Cardiac septum (tissue), 1 donor: Measurements from ENCODE around the gene FCGR3B. TPM values are rescaled to one million over a fixed set of nuclear protein-coding genes. Genes with fewer than 3 reads are reported as not detected.
"Not testable (repeated sequence)": the region's sequence is repeated elsewhere in the genome, so short reads cannot be mapped to it uniquely, and the experiment has no call there.

ENCODE experiments used
- DNase-seq: peaks from one replicate; pipeline ENCODE4 v3.0.0-alpha.2; 2020; ENCODE audit warnings: low spot score
- intact Hi-C: fragments of 100-400 bp; cut with DNase I; formaldehyde crosslinking; loops from one replicate; pipeline ENCODE4 v1.14.0; 2022
- long read RNA-seq: library from polyadenylated mRNA; unstranded; transcript quantifications from one replicate; pipeline ENCODE4 v2.0.0, GENCODE V29; 2021
- total RNA-seq: library from RNA; stranded (reverse); fragmentation: NEBNext Ultra II Directional; extraction: Animal tissue kit (Norgen Biotek cat#: 25700); gene quantifications from one replicate; pipeline ENCODE4 v1.2.1, GENCODE V29; 2021
- donor health status: DM: no; HTN: no; CAD: no.

FCGR3B gene
- 8.4 TPM for total RNA-seq
- long read RNA-seq, partial matches to known transcripts: 1 of 3 reads
- long read RNA-seq, other reads (novel, unspliced or antisense): 0 of 3 reads

- DNase-seq: no peak
- intact Hi-C loops: no loop called here
Observed at GRCh38 chr1:161631076-161631475, at the start of gene FCGR3B. Gene FCGR3B, minus strand, starts transcription at chr1:161631176. Its CDS starts 82 bp downstream, at chr1:161631094.

DNA sequence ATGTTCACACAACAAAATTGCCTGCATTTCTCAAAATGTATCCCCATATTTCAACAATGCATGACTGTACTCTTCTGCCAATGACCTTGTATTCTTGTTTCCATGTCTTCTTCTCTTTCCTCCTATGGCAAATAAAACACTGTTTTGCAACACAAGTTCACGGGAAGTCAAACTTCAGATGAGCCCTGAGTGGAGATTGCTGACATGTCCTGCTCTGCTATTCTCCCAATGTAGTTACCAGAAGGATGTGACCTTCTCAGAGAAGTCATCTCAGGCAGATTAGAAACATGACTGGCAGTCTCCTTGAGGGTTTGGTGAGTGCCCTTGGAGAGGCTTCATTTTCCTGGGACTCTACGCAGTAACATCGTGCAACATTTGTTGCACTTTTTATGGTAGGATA lies 47.5 kb upstream of the FCGR3B start:
- intact Hi-C loops: no loop called here
- DNase-seq: no peak

DNA sequence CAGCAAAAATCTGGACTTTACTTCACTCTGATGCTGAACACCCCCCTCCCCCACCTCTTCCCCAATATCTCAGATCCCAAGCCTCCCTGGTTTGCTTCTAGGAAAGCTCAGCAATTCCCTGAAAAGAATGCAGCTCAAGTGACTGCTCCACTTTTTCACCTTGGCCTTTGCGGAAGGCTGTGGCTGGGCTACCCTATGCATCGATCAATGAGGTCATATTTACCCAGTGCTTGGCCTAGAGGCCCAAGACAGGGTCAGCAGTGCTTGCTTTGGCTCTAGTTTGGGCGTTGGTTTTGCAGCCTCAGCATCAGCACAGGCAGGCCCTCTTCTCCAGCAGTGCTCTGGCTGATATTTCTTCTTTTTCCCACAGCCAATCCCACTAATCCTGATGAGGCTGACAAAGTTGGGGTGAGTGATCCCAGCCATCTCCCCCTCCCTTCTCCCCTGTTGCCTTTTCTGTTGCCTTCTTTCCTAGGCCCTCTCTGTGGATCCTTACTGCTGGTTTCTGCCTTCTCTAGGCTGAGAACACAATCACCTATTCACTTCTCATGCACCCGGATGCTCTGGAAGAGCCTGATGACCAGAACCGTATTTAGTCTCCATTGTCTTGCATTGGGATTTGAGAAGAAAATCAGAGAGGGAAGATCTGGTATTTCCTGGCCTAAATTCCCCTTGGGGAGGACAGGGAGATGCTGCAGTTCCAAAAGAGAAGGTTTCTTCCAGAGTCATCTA lies 46.1 kb upstream of the FCGR3B start:
- intact Hi-C loops: no loop called here
- no peak for DNase-seq

DNA sequence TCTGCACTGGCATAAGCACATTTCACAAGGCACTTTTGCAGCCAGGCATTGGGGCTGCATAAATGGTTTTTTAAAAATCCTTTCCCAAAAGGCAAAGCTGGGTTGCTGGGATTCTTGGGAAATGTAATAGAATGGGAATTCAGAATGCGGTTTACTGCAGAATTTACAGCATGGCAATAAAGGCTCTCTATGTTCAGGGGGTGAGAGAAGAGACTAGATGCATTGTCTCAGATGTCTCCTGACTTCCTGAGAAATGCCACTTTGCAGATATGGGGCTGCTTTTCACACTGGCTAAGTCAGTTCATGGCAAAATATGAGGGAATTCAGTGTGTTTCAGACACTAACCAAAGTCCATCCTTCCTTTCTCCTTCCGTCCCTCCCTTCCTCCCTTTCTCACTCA lies 45.5 kb upstream of the FCGR3B start:
- intact Hi-C loops: no loop called here
- no peak for DNase-seq

DNA sequence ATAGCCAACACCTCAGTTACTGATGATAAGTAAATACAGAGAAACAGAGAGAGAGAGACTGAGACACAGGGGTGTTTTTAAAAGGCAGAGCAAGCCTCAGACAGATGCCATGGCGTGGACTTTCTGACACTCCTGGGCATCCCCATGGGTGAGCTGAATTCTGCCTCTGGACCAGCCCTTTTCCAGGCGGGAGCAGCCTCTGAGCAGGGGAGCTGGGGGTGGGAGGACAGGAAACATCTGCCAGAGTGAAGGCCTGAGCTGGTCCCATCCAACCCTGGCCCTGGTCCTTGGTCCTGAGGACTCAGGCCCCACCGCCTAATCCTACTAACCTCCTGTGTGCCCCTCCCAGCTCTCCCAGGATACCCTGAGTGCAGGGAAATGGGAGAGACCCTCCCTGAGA lies 43.9 kb upstream of the FCGR3B start:
- intact Hi-C loops, DNase-seq: not testable (repeated sequence)

- DNase-seq, intact Hi-C loops: not testable (repeated sequence)
Observed at GRCh38 chr1:161674447-161674846, 43.5 kb upstream of the FCGR3B start.

GRCh38 chr1:161673437-161673836 lies 42.5 kb upstream of the FCGR3B start:
- DNase-seq, intact Hi-C loops: not testable (repeated sequence)

GRCh38 chr1:161671045-161672020 lies 40.4 kb upstream of the FCGR3B start:
- DNase-seq, intact Hi-C loops: not testable (repeated sequence)

GRCh38 chr1:161664689-161665088 lies 33.7 kb upstream of the FCGR3B start:
- intact Hi-C loops, DNase-seq: not testable (repeated sequence)

GRCh38 chr1:161663569-161663968 lies 32.6 kb upstream of the FCGR3B start:
- intact Hi-C loops, DNase-seq: not testable (repeated sequence)

DNA sequence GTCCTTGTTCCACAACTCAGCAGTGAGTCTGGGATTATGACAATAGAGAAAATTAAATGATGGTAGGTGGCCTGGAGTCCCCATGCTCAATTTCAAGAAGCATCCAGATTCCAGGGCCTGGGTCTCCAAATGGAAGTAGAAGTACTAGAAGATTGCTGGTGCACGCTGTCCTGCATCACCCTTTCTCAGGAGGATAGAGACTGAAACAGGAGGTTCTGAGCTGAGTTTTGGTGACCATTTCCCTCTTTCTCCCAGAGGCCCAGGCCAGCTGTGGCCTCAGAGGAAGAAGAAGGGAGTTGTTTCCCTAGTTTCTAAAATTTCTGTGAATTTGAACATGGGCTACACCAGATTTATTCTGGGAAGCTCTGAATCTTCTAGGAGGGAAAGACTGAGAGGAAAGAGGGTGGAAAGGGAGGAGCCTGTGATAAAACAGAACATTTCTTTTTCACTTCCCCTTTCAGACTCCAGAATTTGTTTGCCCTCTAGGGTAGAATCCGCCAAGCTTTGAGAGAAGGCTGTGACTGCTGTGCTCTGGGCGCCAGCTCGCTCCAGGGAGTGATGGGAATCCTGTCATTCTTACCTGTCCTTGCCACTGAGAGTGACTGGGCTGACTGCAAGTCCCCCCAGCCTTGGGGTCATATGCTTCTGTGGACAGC lies 31.8 kb upstream of the FCGR3B start, which contains the start of gene FCGR2B:
Gene FCGR2B (plus strand): TSS at position 460 of the 656 bp plus-strand sequence. CDS start 99 bp downstream, at position 559.
- DNase-seq, intact Hi-C loops: not testable (repeated sequence)

- intact Hi-C loops, DNase-seq: not testable (repeated sequence)
Observed at GRCh38 chr1:161661660-161662311, 30.8 kb upstream of the FCGR3B start.

DNA sequence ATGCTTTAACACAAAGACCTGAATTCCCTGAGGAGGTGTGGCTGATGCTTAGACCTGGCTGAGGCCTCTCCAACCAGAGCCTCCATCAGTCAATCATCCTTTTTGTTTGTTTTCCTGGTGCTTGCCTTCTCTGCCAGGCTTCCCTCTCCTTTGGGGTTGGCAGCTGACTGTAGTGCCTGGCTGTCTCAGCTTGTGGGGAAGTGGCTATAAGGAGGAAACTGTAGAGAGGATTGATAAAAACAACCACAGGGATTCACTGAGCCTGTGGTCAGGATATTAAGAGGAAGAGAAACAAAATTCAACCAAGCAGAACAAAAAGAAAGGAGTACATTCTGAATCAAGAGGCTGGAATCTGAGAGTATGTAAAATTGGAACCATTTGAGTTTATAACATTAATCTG lies 27.5 kb upstream of the FCGR3B start:
- intact Hi-C loops, DNase-seq: not testable (repeated sequence)

- intact Hi-C loops, DNase-seq: not testable (repeated sequence)
Observed at GRCh38 chr1:161653971-161654370, 23.0 kb upstream of the FCGR3B start.

DNA sequence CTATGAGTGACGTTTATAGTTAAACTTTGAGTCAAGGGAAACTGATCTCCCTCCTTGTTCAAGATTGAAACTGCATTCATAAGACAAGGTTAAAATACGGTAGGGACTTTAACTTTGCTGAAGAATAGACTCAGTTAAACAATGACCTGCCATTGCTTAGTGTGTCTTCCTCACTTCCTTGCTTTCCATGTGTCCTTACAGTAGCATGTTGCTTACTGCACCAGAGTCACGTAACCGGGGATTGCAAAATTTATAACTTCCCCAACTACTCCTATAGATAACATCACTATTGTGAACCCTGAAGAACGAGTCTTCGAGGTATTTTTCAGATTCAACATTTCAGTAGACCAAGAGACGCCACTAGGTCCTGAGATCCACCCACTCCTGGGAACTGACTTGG lies 22.6 kb upstream of the FCGR3B start:
- intact Hi-C loops, DNase-seq: not testable (repeated sequence)

- intact Hi-C loops: loop anchor here (5.0 kb wide), 1 partner anchor 90 kb away; no protein-coding TSS in a partner anchor
Observed at GRCh38 chr1:161647507-161648360, 16.8 kb upstream of the FCGR3B start.

GRCh38 chr1:161644855-161645254 lies 13.9 kb upstream of the FCGR3B start:
- DNase-seq: not testable (repeated sequence)
- intact Hi-C loops: loop anchor here (5.0 kb wide), 1 partner anchor 92 kb away; no protein-coding TSS in a partner anchor

More at GRCh38 chr1:161647507-161648360, 16.8 kb upstream of the FCGR3B start:
- DNase-seq: not testable (repeated sequence)
